Breast epithelium (tissue), 4 donors: Measurements from ENCODE around the gene ILDR1. TPM values are rescaled to one million over a fixed set of nuclear protein-coding genes. Genes with fewer than 3 reads are reported as not detected.

ENCODE experiments used
- DNase-seq, 2 donors: peaks; one replicate each; pipeline ENCODE4 v3.0.0-alpha.2; 2019; ENCODE audit warnings: low spot score in 2 of 2
- H3K27ac ChIP-seq, 2 donors: fragments of 200-600 bp; sonication (generic) in 1 of 2; one replicate each; pipeline ENCODE4 v1.5.1; 2016 to 2019; ENCODE audit warnings: mild to moderate bottlenecking in 1 of 2
- H3K27me3 ChIP-seq, 2 donors: fragments of 200-600 bp; sonication (generic) in 1 of 2; one replicate each; pipeline versions ENCODE4 v1.5.1 to v1.6.0; 2017 to 2019; ENCODE audit warnings: control low read depth in 1 of 2, mild to moderate bottlenecking in 1 of 2
- H3K36me3 ChIP-seq: fragments of 200-600 bp; one replicate; pipeline ENCODE4 v1.5.1; 2019
- H3K4me1 ChIP-seq, 2 donors: fragments of 200-600 bp; sonication (generic); one replicate each; pipeline ENCODE4 v1.5.1; 2016 to 2019; ENCODE audit warnings: control low read depth in 1 of 2
- H3K4me3 ChIP-seq, 3 donors: fragments of 200-600 bp; sonication (generic); 1 replicate in 2 of 3; 2 replicates in 1 of 3; pipeline ENCODE4 v1.5.1; 2016 to 2019; ENCODE audit warnings: mild to moderate bottlenecking in 3 of 3, moderate library complexity in 2 of 3
- H3K9me3 ChIP-seq, 2 donors: fragments of 200-600 bp; sonication (generic) in 1 of 2; one replicate each; pipeline ENCODE4 v1.5.1; 2016 to 2019; ENCODE audit warnings: control low read depth in 1 of 2
- CTCF ChIP-seq, 3 donors: fragments of 450-650 bp; IDR thresholded peaks; one replicate each; pipeline ENCODE4 v1.5.1; 2016 to 2017; ENCODE audit warnings: antibody characterized with exemption in 3 of 3, mild to moderate bottlenecking in 3 of 3, moderate library complexity in 3 of 3
- POLR2A ChIP-seq: fragments of 450-650 bp; IDR thresholded peaks from one replicate; pipeline ENCODE4 v1.6.1; 2016; ENCODE audit warnings: antibody characterized with exemption, mild to moderate bottlenecking, moderate library complexity
- POLR2AphosphoS5 ChIP-seq, 3 donors: sonication (generic); formaldehyde crosslinking; IDR thresholded peaks; one replicate each; pipeline ENCODE4 v1.6.1; 2017; ENCODE audit warnings: antibody characterized with exemption in 3 of 3
- intact Hi-C: fragments of 100-400 bp; cut with DNase I; formaldehyde crosslinking; loops from one replicate; pipeline ENCODE4 v1.15.1; 2023; ENCODE audit warnings: low total_unique reads
- total RNA-seq, 3 donors: library from RNA; depleted of rRNA; stranded (reverse); fragments of >200 nt; gene quantifications; one replicate each; pipeline ENCODE4 v1.1.0, GENCODE V29; 2016

Gene ILDR1
- total RNA-seq, 3 donors from 2014 or later: 3.3 to 5.9 TPM; not detected in 1

- no peaks in the 10 kb centered on the region for H3K27me3 ChIP-seq
- no peak overlapping the region for H3K27ac ChIP-seq
- no peaks in the 10 kb centered on the region for H3K4me1 ChIP-seq
- DNase-seq: no peak
- peaks cover 0 to 4% of the 10 kb centered on the region in 2 donors for H3K9me3 ChIP-seq
- no peaks in the 10 kb centered on the region for H3K36me3 ChIP-seq
- no peak overlapping the region for H3K4me3 ChIP-seq
- intact Hi-C loops: no loop called here
- no peak for TF ChIP-seq POLR2A
- no peak for TF ChIP-seq POLR2AphosphoS5 (IDR thresholded peaks at IDR 0.05)
- no peak for TF ChIP-seq CTCF (IDR thresholded peaks at IDR 0.05)
These were observed 64.2 kb downstream of the ILDR1 start for GRCh38 chr3:121957674-121958415.

- intact Hi-C loops: no loop called here
- TF ChIP-seq POLR2A (no peak), POLR2AphosphoS5 (IDR thresholded peaks at IDR 0.05) (no peak), CTCF (IDR thresholded peaks at IDR 0.05) (no peak)
These were observed 65.7 kb downstream of the ILDR1 start for GRCh38 chr3:121956363-121956762.

GRCh38 chr3:121951291-121951919, 70.6 kb downstream of the ILDR1 start:
- intact Hi-C loops: no loop called here
- no peak for DNase-seq
- Histone ChIP-seq H3K4me1 (no peaks in the 10 kb centered on the region), H3K9me3 (peaks cover 0 to 10% of the 10 kb centered on the region in 2 donors), H3K4me3 (no peak overlapping the region), H3K27ac (no peak overlapping the region), H3K36me3 (no peaks in the 10 kb centered on the region), H3K27me3 (no peaks in the 10 kb centered on the region)
- TF ChIP-seq POLR2A: no peak
- TF ChIP-seq POLR2AphosphoS5 (IDR thresholded peaks at IDR 0.05): no peak
- TF ChIP-seq CTCF (IDR thresholded peaks at IDR 0.05): no peak

More at GRCh38 chr3:121956363-121956762, 65.7 kb downstream of the ILDR1 start:
- DNase-seq: no peak
- Histone ChIP-seq H3K36me3 (no peaks in the 10 kb centered on the region), H3K27ac (no peak overlapping the region), H3K27me3 (no peaks in the 10 kb centered on the region), H3K4me3 (no peak overlapping the region), H3K4me1 (no peaks in the 10 kb centered on the region), H3K9me3 (peaks cover 0 to 10% of the 10 kb centered on the region in 2 donors)

GRCh38 chr3:121948641-121949040, 73.4 kb downstream of the ILDR1 start:
- no peak for DNase-seq
- Histone ChIP-seq H3K27ac (no peak overlapping the region), H3K9me3 (peaks cover 0 to 10% of the 10 kb centered on the region in 2 donors), H3K27me3 (no peaks in the 10 kb centered on the region), H3K36me3 (no peaks in the 10 kb centered on the region), H3K4me3 (no peak overlapping the region), H3K4me1 (no peaks in the 10 kb centered on the region)
- TF ChIP-seq POLR2A: no peak
- TF ChIP-seq POLR2AphosphoS5 (IDR thresholded peaks at IDR 0.05): no peak
- TF ChIP-seq CTCF (IDR thresholded peaks at IDR 0.05): no peak
- intact Hi-C loops: no loop called here

- Histone ChIP-seq H3K4me1 (no peaks in the 10 kb centered on the region), H3K9me3 (no peaks in the 10 kb centered on the region), H3K36me3 (no peaks in the 10 kb centered on the region), H3K27me3 (no peaks in the 10 kb centered on the region), H3K4me3 (no peak overlapping the region), H3K27ac (no peak overlapping the region)
- TF ChIP-seq CTCF (IDR thresholded peaks at IDR 0.05): no peak
- TF ChIP-seq POLR2A: no peak
- no peak for TF ChIP-seq POLR2AphosphoS5 (IDR thresholded peaks at IDR 0.05)
- intact Hi-C loops: no loop called here
- DNase-seq: no peak
These were observed 78.6 kb downstream of the ILDR1 start for GRCh38 chr3:121943431-121943830.
